ENCODE data around the gene MAML3.

The MAML3 gene

GRCh38 chr4:139672215-139672614 is 481.8 kb downstream of the MAML3 start:
- DNase-seq, result no peak

- no peak for DNase-seq
These were observed 483.2 kb downstream of the MAML3 start for GRCh38 chr4:139670775-139671174.

- DNase-seq, result no peak
These were observed 484.1 kb downstream of the MAML3 start for GRCh38 chr4:139669890-139670289.

GRCh38 chr4:139669335-139669734 is 484.6 kb downstream of the MAML3 start:
- DNase-seq, result no peak

GRCh38 chr4:139668658-139669201 is 485.3 kb downstream of the MAML3 start:
- no peak for DNase-seq

GRCh38 chr4:139668036-139668435 is 485.9 kb downstream of the MAML3 start:
- DNase-seq, result no peak
